HEK293T (cell line): ENCODE results near the gene OR2J3.
"Not testable (repeated sequence)": the region's sequence is repeated elsewhere in the genome, so short reads cannot be mapped to it uniquely, and the experiment has no call there.

Source experiments
- CTCF ChIA-PET: fragments of 350-600 bp; formaldehyde crosslinking; extraction: SDS; loops from one replicate; lab custom pipeline; 2021; ENCODE audit warnings: antibody characterized with exemption, inconsistent platforms; lab: Yijun Ruan, JAX
- POLR2A ChIA-PET: fragments of 350-600 bp; formaldehyde crosslinking; extraction: SDS; loops from one replicate; lab custom pipeline; 2020; ENCODE audit warnings: antibody characterized with exemption, inconsistent platforms; lab: Yijun Ruan, JAX
- DNase-seq: peaks from one replicate; pipeline ENCODE4 v3.0.0; 2012; ENCODE audit warnings: mixed read lengths; ENCODE audit errors: extremely low spot score
- ARNT ChIP-seq: fragments of 450-650 bp; IDR thresholded peaks from 2 replicates; pipeline ENCODE4 v1.6.1; 2017; ENCODE audit warnings: mild to moderate bottlenecking
- BHLHE40 ChIP-seq: fragments of 450-650 bp; IDR thresholded peaks from 2 replicates; pipeline ENCODE4 v1.6.1; 2016; ENCODE audit warnings: mild to moderate bottlenecking, moderate library complexity, borderline replicate concordance
- CTBP1 ChIP-seq: fragments of 450-650 bp; IDR thresholded peaks from 2 replicates; pipeline ENCODE4 v1.6.1; 2016; ENCODE audit warnings: borderline replicate concordance
- ELF4 ChIP-seq: fragments of 450-650 bp; IDR thresholded peaks from 2 replicates; pipeline ENCODE4 v1.6.1; 2017; ENCODE audit warnings: antibody characterized with exemption
- FOXA1 ChIP-seq: fragments of 450-650 bp; IDR thresholded peaks from 2 replicates; pipeline ENCODE4 v1.6.1; 2016; ENCODE audit warnings: mild to moderate bottlenecking
- FOXK2 ChIP-seq: fragments of 450-650 bp; IDR thresholded peaks from 2 replicates; pipeline ENCODE4 v1.6.1; 2016; ENCODE audit warnings: mild to moderate bottlenecking
- FOXM1 ChIP-seq: fragments of 450-650 bp; IDR thresholded peaks from 2 replicates; pipeline ENCODE4 v1.6.1; 2017; ENCODE audit warnings: mild to moderate bottlenecking, borderline replicate concordance
- HDGF ChIP-seq: fragments of 450-650 bp; IDR thresholded peaks from 2 replicates; pipeline ENCODE4 v1.6.1; 2017; ENCODE audit warnings: antibody characterized with exemption, borderline replicate concordance
- L3MBTL2 ChIP-seq: fragments of 450-650 bp; conservative IDR thresholded peaks from 2 replicates; pipeline ENCODE4 v1.6.1; 2016; ENCODE audit warnings: mild to moderate bottlenecking
- LEF1 ChIP-seq: fragments of 450-650 bp; IDR thresholded peaks from 2 replicates; pipeline ENCODE4 v1.6.1; 2017; ENCODE audit warnings: mild to moderate bottlenecking, borderline replicate concordance
- NFRKB ChIP-seq: fragments of 450-650 bp; IDR thresholded peaks from 2 replicates; pipeline ENCODE4 v1.6.1; 2016; ENCODE audit warnings: mild to moderate bottlenecking, moderate library complexity
- SP1 ChIP-seq: fragments of 450-650 bp; IDR thresholded peaks from 2 replicates; pipeline ENCODE4 v1.6.1; 2017
- SUZ12 ChIP-seq: fragments of 450-650 bp; IDR thresholded peaks from 2 replicates; pipeline ENCODE4 v1.6.1; 2016; ENCODE audit warnings: mild to moderate bottlenecking
- TARDBP ChIP-seq: fragments of 450-650 bp; IDR thresholded peaks from 2 replicates; pipeline ENCODE4 v1.6.1; 2016
- ZNF384 ChIP-seq: fragments of 450-650 bp; IDR thresholded peaks from 2 replicates; pipeline ENCODE4 v1.6.1; 2016
- TF ChIP-seq, protein P1 (sequence below): fragments of 450-650 bp; IDR thresholded peaks from 2 replicates; pipeline ENCODE4 v1.6.1; 2016

The OR2J3 gene

DNA sequence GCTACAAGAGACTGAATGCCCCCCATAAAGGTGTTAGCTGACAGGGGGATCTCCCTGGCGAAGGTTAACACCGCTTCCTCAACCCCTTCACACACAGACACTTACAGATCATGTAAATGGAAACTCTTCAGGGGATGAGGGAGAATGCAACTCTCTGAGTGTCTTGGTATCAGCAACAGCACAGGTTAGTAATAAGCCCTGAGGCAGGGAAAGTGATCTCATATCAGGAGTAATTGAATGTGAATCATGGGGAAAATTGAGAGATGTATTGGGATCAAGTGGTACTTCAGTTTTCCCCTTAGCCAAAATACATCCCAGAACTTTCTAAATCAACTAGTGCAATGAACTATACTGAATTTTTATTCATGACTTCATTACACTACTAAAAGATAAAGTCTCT lies 23.8 kb downstream of the OR2J3 start:
- ChIA-PET POLR2A (no interaction called here), CTCF (no interaction called here)
- TF ChIP-seq CTBP1, result no peak
- TF ChIP-seq BHLHE40, result no peak
- TF ChIP-seq L3MBTL2, result no peak
- TF ChIP-seq LEF1, result no peak
- no peak for TF ChIP-seq HDGF
- TF ChIP-seq SUZ12, result no peak
- no peak for TF ChIP-seq FOXA1
- no peak for TF ChIP-seq SP1
- TF ChIP-seq TARDBP, result no peak
- no peak for TF ChIP-seq FOXM1
- no peak for TF ChIP-seq FOXK2
- TF ChIP-seq, protein P1, sequence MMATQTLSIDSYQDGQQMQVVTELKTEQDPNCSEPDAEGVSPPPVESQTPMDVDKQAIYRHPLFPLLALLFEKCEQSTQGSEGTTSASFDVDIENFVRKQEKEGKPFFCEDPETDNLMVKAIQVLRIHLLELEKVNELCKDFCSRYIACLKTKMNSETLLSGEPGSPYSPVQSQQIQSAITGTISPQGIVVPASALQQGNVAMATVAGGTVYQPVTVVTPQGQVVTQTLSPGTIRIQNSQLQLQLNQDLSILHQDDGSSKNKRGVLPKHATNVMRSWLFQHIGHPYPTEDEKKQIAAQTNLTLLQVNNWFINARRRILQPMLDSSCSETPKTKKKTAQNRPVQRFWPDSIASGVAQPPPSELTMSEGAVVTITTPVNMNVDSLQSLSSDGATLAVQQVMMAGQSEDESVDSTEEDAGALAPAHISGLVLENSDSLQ, result no peak
- TF ChIP-seq ELF4, result no peak
- no peak for TF ChIP-seq ZNF384
- no peak for DNase-seq

- no peak for DNase-seq
- TF ChIP-seq ARNT (no peak), FOXA1 (no peak), SUZ12 (no peak), NFRKB (no peak), LEF1 (no peak), CTBP1 (no peak), ELF4 (no peak), HDGF (no peak), TARDBP (no peak), L3MBTL2 (no peak), SP1 (no peak), FOXK2 (no peak), BHLHE40 (no peak), FOXM1 (no peak)
- TF ChIP-seq, protein P1, result no peak
- ChIA-PET CTCF (no interaction called here), POLR2A (no interaction called here)
These were observed 29.9 kb downstream of the OR2J3 start for GRCh38 chr6:29137724-29138123.

DNA sequence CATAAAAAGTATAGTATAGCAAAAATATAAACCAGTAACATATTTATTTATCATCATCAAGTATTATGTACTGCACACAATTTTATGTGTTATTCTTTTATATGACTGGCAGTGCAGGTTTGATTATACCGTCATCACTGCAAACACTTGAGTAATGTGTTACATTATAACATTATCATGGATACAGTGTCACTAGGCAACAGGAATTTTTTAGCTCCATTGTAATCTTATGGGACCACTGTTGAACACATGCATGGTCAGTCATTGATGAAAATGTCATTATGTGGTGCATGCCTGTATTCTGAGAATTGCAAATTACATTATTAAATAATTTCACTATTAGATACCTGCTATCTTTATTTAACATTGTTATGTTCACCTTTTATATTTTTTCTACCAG lies 33.7 kb downstream of the OR2J3 start:
- ChIA-PET POLR2A (no interaction called here), CTCF (no interaction called here)
- no peak for TF ChIP-seq SUZ12
- TF ChIP-seq CTBP1, result no peak
- no peak for TF ChIP-seq NFRKB
- TF ChIP-seq HDGF, result no peak
- TF ChIP-seq BHLHE40, result no peak
- no peak for TF ChIP-seq TARDBP
- TF ChIP-seq, protein P1, result no peak
- TF ChIP-seq FOXA1, result no peak
- TF ChIP-seq FOXM1, result no peak
- no peak for TF ChIP-seq ARNT
- no peak for TF ChIP-seq L3MBTL2
- DNase-seq, result no peak

- no peak for DNase-seq
- ChIA-PET CTCF (no interaction called here), POLR2A (no interaction called here)
- TF ChIP-seq ELF4 (no peak), TARDBP (no peak), FOXM1 (no peak), SP1 (no peak), FOXK2 (no peak), SUZ12 (no peak), L3MBTL2 (no peak), HDGF (no peak), ZNF384 (no peak), FOXA1 (no peak), BHLHE40 (no peak), NFRKB (no peak), CTBP1 (no peak), ARNT (no peak), LEF1 (no peak)
- TF ChIP-seq, protein P1, result no peak
These were observed 34.5 kb downstream of the OR2J3 start for GRCh38 chr6:29142309-29142708.

- ChIA-PET CTCF (no interaction called here), POLR2A (no interaction called here)
- no peak for DNase-seq
- no peak for TF ChIP-seq HDGF
- TF ChIP-seq ZNF384, result no peak
- no peak for TF ChIP-seq SP1
- no peak for TF ChIP-seq ELF4
- TF ChIP-seq FOXA1, result no peak
- no peak for TF ChIP-seq SUZ12
- TF ChIP-seq NFRKB, result no peak
- no peak for TF ChIP-seq TARDBP
- no peak for TF ChIP-seq FOXK2
These were observed 38.3 kb downstream of the OR2J3 start for GRCh38 chr6:29146179-29146578.

DNA sequence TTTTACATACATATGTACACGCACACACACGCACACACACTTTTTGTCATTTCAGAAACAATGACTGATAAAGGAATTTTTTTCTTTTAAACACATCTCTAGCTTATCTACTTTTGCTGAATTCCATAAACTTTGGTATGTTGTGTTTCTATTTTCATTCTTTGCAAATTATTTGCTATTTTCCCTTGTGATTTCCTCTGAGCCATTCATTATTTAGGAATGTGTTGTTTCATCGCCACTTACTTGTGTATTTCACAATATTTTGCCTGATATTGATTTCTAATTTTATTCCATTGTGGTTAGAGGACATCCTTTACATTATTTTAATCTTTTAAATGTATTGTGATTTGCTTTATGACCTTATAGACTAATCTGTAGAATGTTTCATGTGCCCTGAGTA lies 39.2 kb downstream of the OR2J3 start:
- no peak for DNase-seq
- TF ChIP-seq ZNF384 (no peak), SUZ12 (no peak), HDGF (no peak), L3MBTL2 (no peak), FOXK2 (no peak), NFRKB (no peak), CTBP1 (no peak), LEF1 (no peak), FOXA1 (no peak), ARNT (no peak), BHLHE40 (no peak), ELF4 (no peak)
- TF ChIP-seq, protein P1, result no peak
- ChIA-PET POLR2A (no interaction called here), CTCF (interaction anchor here (0.6 kb wide), 1 partner anchor 373 kb away, joined by 4 read pairs; no protein-coding TSS in a partner anchor)

GRCh38 chr6:29149444-29149843 lies 41.6 kb downstream of the OR2J3 start:
- DNase-seq, CTCF ChIA-PET, POLR2A ChIA-PET: not testable (repeated sequence)
